ENCODE measurements around the gene ATP6V0D1.

Gene ATP6V0D1

DNA sequence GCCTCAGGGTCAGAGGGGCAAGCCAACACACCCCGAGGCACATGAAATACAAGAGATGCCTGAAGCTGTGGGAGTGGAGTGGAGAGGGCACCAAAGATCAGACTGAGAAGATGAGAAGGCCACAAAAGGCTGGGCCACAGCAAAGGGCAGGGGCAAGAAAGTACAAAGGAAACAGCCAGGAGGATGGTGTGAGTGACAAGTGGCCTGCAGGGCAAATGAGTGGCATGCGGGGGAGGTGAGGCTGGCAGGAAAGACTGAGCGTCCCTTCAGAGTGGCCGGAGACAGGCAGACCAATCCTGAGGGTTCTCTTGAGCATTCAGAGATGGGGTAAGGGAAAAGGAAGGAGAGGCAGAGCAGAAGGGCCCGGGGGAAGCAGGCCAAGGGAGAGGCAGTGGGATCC lies 26.9 kb downstream of the ATP6V0D1 start:
- Histone ChIP-seq H3K9ac (ENCODE audit: low read length) (no peak overlapping the region), H3K27ac (ENCODE audit: low read depth, low read length, poor library complexity, severe bottlenecking) (no peak overlapping the region), H4K20me1 (ENCODE audit: insufficient read depth, low read length) (no peaks in the 10 kb centered on the region), H3K36me3 (ENCODE audit: insufficient read depth, low read length) (peaks cover 9% of the 10 kb centered on the region; the same call in 1 of the 2 replicates), H3K9me2 (ENCODE audit: low read depth, low read length) (no peaks in the 10 kb centered on the region), H2AFZ (ENCODE audit: low read length) (no peak overlapping the region), H3K4me3 (ENCODE audit: low read depth, low read length, poor library complexity, severe bottlenecking) (no peak overlapping the region), H3K27me3 (ENCODE audit: insufficient read depth, low read length) (no peaks in the 10 kb centered on the region), H3K4me1 (ENCODE audit: insufficient read depth, low read length, severe bottlenecking) (no peaks in the 10 kb centered on the region), H3K79me2 (ENCODE audit: insufficient read depth, low read length) (no peaks in the 10 kb centered on the region), H3K9me3 (ENCODE audit: low read length) (no peaks in the 10 kb centered on the region), H3K4me2 (ENCODE audit: low read length) (no peak overlapping the region), H3F3A (ENCODE audit: insufficient read depth, low read length) (no peaks in the 10 kb centered on the region)
- TF ChIP-seq EZH2 (IDR thresholded peaks at IDR 0.05; ENCODE audit: borderline replicate concordance, low read length): no peak
- TF ChIP-seq, protein P1, sequence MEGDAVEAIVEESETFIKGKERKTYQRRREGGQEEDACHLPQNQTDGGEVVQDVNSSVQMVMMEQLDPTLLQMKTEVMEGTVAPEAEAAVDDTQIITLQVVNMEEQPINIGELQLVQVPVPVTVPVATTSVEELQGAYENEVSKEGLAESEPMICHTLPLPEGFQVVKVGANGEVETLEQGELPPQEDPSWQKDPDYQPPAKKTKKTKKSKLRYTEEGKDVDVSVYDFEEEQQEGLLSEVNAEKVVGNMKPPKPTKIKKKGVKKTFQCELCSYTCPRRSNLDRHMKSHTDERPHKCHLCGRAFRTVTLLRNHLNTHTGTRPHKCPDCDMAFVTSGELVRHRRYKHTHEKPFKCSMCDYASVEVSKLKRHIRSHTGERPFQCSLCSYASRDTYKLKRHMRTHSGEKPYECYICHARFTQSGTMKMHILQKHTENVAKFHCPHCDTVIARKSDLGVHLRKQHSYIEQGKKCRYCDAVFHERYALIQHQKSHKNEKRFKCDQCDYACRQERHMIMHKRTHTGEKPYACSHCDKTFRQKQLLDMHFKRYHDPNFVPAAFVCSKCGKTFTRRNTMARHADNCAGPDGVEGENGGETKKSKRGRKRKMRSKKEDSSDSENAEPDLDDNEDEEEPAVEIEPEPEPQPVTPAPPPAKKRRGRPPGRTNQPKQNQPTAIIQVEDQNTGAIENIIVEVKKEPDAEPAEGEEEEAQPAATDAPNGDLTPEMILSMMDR (IDR thresholded peaks at IDR 0.05; ENCODE audit: low read length): no peak

DNA sequence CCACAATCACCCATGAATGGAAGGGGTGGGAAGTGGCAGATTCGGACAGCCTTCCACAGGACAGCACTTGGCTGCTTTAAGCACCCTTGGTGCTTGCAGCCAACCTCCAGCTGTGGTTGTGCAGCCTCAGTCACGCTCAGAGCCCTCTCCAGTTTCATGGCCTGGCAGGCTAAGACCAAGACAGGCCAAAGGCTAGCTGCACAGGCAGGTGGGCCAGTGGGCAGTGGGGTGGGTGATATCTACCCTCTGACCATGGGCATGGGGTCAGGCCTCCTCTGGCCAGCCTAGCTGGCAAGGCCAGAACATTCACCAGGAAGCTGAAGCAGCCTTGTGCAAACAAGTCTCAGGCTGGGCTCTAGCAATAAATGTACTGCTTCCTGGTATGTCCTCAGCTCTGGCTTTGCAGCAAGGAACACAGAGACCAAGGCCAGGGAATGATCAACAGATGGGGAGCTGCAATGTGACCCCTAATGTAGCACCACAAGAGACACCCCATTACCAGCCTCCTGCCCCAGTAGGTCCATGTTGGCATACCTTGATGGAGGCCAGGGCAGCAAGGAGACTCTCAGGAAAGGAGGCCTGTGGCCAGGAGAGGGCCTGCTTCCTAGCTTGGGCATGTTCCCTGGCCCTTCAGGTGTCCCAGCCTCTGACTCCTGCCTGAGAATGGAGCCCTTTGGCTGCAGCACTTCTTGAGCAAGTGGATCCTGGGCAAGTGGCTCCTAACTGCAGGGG lies 29.1 kb downstream of the ATP6V0D1 start:
- no peak overlapping the region for H3K27ac ChIP-seq (ENCODE audit: low read depth, low read length, poor library complexity, severe bottlenecking)
- H3K27me3 ChIP-seq (ENCODE audit: insufficient read depth, low read length): no peaks in the 10 kb centered on the region
- H4K20me1 ChIP-seq (ENCODE audit: insufficient read depth, low read length): no peaks in the 10 kb centered on the region
- H3K4me2 ChIP-seq (ENCODE audit: low read length): no peak overlapping the region
- no peaks in the 10 kb centered on the region for H3F3A ChIP-seq (ENCODE audit: insufficient read depth, low read length)
- no peaks in the 10 kb centered on the region for H3K79me2 ChIP-seq (ENCODE audit: insufficient read depth, low read length)
- H3K9ac ChIP-seq (ENCODE audit: low read length): no peak overlapping the region
- H3K9me3 ChIP-seq (ENCODE audit: low read length): no peaks in the 10 kb centered on the region
- peaks cover 19% of the 10 kb centered on the region; the same call in 1 of the 2 replicates for H3K36me3 ChIP-seq (ENCODE audit: insufficient read depth, low read length)
- H3K4me3 ChIP-seq (ENCODE audit: low read depth, low read length, poor library complexity, severe bottlenecking): no peak overlapping the region
- no peak overlapping the region for H2AFZ ChIP-seq (ENCODE audit: low read length)
- no peaks in the 10 kb centered on the region for H3K4me1 ChIP-seq (ENCODE audit: insufficient read depth, low read length, severe bottlenecking)
- H3K9me2 ChIP-seq (ENCODE audit: low read depth, low read length): no peaks in the 10 kb centered on the region
- TF ChIP-seq, protein P1 (IDR thresholded peaks at IDR 0.05; ENCODE audit: low read length): no peak
- TF ChIP-seq EZH2 (IDR thresholded peaks at IDR 0.05; ENCODE audit: borderline replicate concordance, low read length): no peak

DNA sequence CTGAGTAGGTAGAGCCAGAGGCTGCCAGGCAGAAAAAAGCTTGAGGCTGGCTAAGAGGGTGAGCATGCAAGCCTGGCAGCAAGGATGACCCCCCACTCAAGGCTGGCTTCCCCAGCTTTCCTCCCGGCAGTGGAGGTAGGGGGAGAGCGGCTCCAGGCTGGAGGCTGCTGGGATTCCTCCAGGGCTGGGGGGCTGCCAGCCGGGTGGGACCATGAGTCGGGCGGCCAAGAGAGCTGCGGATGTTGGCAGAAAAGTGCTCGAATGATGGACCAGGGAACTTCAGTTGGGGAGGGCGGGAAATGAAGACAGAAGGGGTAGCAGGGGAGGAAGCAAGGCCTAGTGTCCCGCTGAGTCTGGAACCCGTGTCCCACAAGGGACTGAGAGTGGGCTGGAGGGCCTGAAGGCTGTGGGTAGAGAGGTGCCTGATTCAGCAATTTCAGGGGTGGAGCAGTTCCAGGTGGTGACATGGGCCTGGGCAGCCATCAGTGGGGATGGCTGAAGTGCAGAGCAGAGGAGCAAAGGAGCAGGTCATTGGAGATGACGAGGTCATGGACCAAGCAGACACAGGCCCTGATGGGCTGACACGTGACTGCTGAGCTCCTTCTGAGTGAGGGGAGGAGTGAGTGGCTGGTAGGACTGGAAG lies 29.8 kb downstream of the ATP6V0D1 start:
- H3F3A ChIP-seq (ENCODE audit: insufficient read depth, low read length): no peaks in the 10 kb centered on the region
- no peaks in the 10 kb centered on the region for H3K9me2 ChIP-seq (ENCODE audit: low read depth, low read length)
- no peaks in the 10 kb centered on the region for H3K4me1 ChIP-seq (ENCODE audit: insufficient read depth, low read length, severe bottlenecking)
- no peak overlapping the region for H3K27ac ChIP-seq (ENCODE audit: low read depth, low read length, poor library complexity, severe bottlenecking)
- no peaks in the 10 kb centered on the region for H4K20me1 ChIP-seq (ENCODE audit: insufficient read depth, low read length)
- H3K9me3 ChIP-seq (ENCODE audit: low read length): no peaks in the 10 kb centered on the region
- H2AFZ ChIP-seq (ENCODE audit: low read length): no peak overlapping the region
- no peak overlapping the region for H3K9ac ChIP-seq (ENCODE audit: low read length)
- no peaks in the 10 kb centered on the region for H3K27me3 ChIP-seq (ENCODE audit: insufficient read depth, low read length)
- no peaks in the 10 kb centered on the region for H3K79me2 ChIP-seq (ENCODE audit: insufficient read depth, low read length)
- peaks cover 19% of the 10 kb centered on the region; the same call in 1 of the 2 replicates for H3K36me3 ChIP-seq (ENCODE audit: insufficient read depth, low read length)
- no peak overlapping the region for H3K4me2 ChIP-seq (ENCODE audit: low read length)
- H3K4me3 ChIP-seq (ENCODE audit: low read depth, low read length, poor library complexity, severe bottlenecking): no peak overlapping the region
- TF ChIP-seq EZH2 (IDR thresholded peaks at IDR 0.05; ENCODE audit: borderline replicate concordance, low read length): no peak
- TF ChIP-seq, protein P1 (IDR thresholded peaks at IDR 0.05; ENCODE audit: low read length): no peak
